SK-N-SH treated with all-trans-retinoic acid at 6 μM for 48 hours (cell line): ENCODE results near the gene PCDH9.

Experiments
- ATAC-seq: fragments of 200-7000 bp; cut with Tn5 transposase; 3 replicates; pipeline ENCODE4 v1.9.1; 2020; ENCODE audit warnings: mild to moderate bottlenecking, moderate library complexity
- ARNTL ChIP-seq: fragments of 450-650 bp; formaldehyde crosslinking; IDR thresholded peaks from 2 replicates; pipeline ENCODE4 v1.5.0; 2020; ENCODE audit warnings: low read depth, mild to moderate bottlenecking, moderate library complexity, borderline replicate concordance
- BACH2 ChIP-seq: fragments of 250-450 bp; sonication (Bioruptor Pico); IDR thresholded peaks from 2 replicates; pipeline ENCODE4 v1.9.0; 2021; ENCODE audit warnings: mild to moderate bottlenecking, borderline replicate concordance
- CSDC2 ChIP-seq: fragments of 250-450 bp; sonication (Bioruptor Pico); IDR thresholded peaks from 2 replicates; pipeline ENCODE4 v1.5.0; 2020; ENCODE audit warnings: mild to moderate bottlenecking, moderate library complexity
- ESRRG ChIP-seq: fragments of 250-450 bp; sonication (Bioruptor Pico); IDR thresholded peaks from 2 replicates; pipeline ENCODE4 v1.6.1; 2021; ENCODE audit warnings: mild to moderate bottlenecking
- GLIS3 ChIP-seq: fragments of 250-450 bp; sonication (Bioruptor Pico); IDR thresholded peaks from 2 replicates; pipeline ENCODE4 v1.5.0; 2020; ENCODE audit warnings: mild to moderate bottlenecking, moderate library complexity
- OSR1 ChIP-seq: fragments of 250-450 bp; sonication (Bioruptor Pico); IDR thresholded peaks from 2 replicates; pipeline ENCODE4 v1.8.0; 2022; ENCODE audit warnings: moderate library complexity, mild to moderate bottlenecking, inconsistent platforms
- PPARA ChIP-seq: fragments of 250-450 bp; sonication (Bioruptor Pico); IDR thresholded peaks from 2 replicates; pipeline ENCODE4 v1.5.0; 2020; ENCODE audit warnings: mild to moderate bottlenecking, borderline replicate concordance
- SNAI2 ChIP-seq: fragments of 250-450 bp; sonication (Bioruptor Pico); IDR thresholded peaks from 2 replicates; pipeline ENCODE4 v1.5.0; 2020; ENCODE audit warnings: mild to moderate bottlenecking, moderate library complexity
- TCF4 ChIP-seq: fragments of 250-450 bp; sonication (Bioruptor Pico); IDR thresholded peaks from 2 replicates; pipeline ENCODE4 v1.8.0; 2021; ENCODE audit warnings: mild to moderate bottlenecking, moderate library complexity, borderline replicate concordance
- TOX ChIP-seq: fragments of 250-450 bp; sonication (Bioruptor Pico); IDR thresholded peaks from 2 replicates; pipeline ENCODE4 v1.8.0; 2021; ENCODE audit warnings: mild to moderate bottlenecking, moderate library complexity, borderline replicate concordance
- ZFP3 ChIP-seq: fragments of 250-450 bp; sonication (Bioruptor Pico); IDR thresholded peaks from 2 replicates; pipeline ENCODE4 v1.5.0; 2020; ENCODE audit warnings: mild to moderate bottlenecking, moderate library complexity
- ZFP30 ChIP-seq: fragments of 450-650 bp; formaldehyde crosslinking; IDR thresholded peaks from 2 replicates; pipeline ENCODE4 v1.5.0; 2022; ENCODE audit warnings: mild to moderate bottlenecking, moderate library complexity
- ZNF565 ChIP-seq: fragments of 450-650 bp; formaldehyde crosslinking; conservative IDR thresholded peaks from 2 replicates; pipeline ENCODE4 v1.5.0; 2020; ENCODE audit warnings: low read depth, mild to moderate bottlenecking, moderate library complexity
- ZNF70 ChIP-seq: fragments of 450-650 bp; formaldehyde crosslinking; IDR thresholded peaks from 2 replicates; pipeline ENCODE4 v1.5.0; 2020; ENCODE audit warnings: mild to moderate bottlenecking, moderate library complexity
- ZNF8 ChIP-seq: fragments of 450-650 bp; formaldehyde crosslinking; IDR thresholded peaks from 2 replicates; pipeline ENCODE4 v1.5.0; 2020; ENCODE audit warnings: mild to moderate bottlenecking, moderate library complexity
- TF ChIP-seq, protein P1 (sequence below): fragments of 250-450 bp; sonication (Bioruptor Pico); IDR thresholded peaks from 2 replicates; pipeline ENCODE4 v1.5.0; 2020; ENCODE audit warnings: mild to moderate bottlenecking, moderate library complexity
- TF ChIP-seq, protein P2 (sequence below): fragments of 250-450 bp; sonication (Bioruptor Pico); IDR thresholded peaks from 2 replicates; pipeline ENCODE4 v1.8.0; 2020; ENCODE audit warnings: mild to moderate bottlenecking, moderate library complexity, borderline replicate concordance
- TF ChIP-seq, protein P3 (sequence below): fragments of 250-450 bp; sonication (Bioruptor Pico); IDR thresholded peaks from 2 replicates; pipeline ENCODE4 v1.8.0; 2021; ENCODE audit warnings: low read depth, mild to moderate bottlenecking, moderate library complexity, borderline replicate concordance
- TF ChIP-seq, protein P4 (sequence below): fragments of 250-450 bp; sonication (Bioruptor Pico); IDR thresholded peaks from 2 replicates; pipeline ENCODE4 v1.5.1; 2020; ENCODE audit warnings: low read depth, mild to moderate bottlenecking, moderate library complexity
- TF ChIP-seq, protein P5 (sequence below): fragments of 250-450 bp; sonication (Bioruptor Pico); IDR thresholded peaks from 2 replicates; pipeline ENCODE4 v1.5.1; 2021; ENCODE audit warnings: mild to moderate bottlenecking, moderate library complexity

Gene PCDH9

DNA sequence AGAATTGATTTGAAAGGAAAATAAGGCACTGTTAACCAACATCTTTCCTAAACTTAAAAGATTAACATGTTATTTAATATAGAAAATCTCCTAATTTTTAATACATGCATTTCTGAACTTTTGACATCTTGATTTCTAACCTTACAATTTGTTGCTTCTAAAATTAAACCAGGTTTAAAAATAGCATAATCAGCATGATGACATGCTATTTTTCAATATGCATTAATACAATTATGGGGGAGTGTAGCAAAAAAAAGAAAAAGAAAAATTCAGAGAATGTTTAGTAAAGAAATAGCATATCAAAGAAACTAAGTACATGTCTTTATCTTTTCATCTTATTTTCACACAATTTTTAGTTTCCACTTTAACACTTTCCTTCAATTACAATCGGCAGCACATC lies 98.7 kb downstream of the PCDH9 start:
- no peak for TF ChIP-seq CSDC2
- no peak for TF ChIP-seq TCF4
- no peak for TF ChIP-seq PPARA (CRISPR knock-in tag)
- TF ChIP-seq ZFP3 (CRISPR knock-in tag), result no peak
- no peak for TF ChIP-seq ZFP30 (CRISPR knock-in tag)

GRCh38 chr13:67130444-67130843 lies 99.7 kb downstream of the PCDH9 start:
- TF ChIP-seq ZFP3 (CRISPR knock-in tag) (no peak), ZNF565 (no peak), GLIS3 (CRISPR knock-in tag) (no peak), ZNF70 (CRISPR knock-in tag) (no peak)
- TF ChIP-seq, protein P1, sequence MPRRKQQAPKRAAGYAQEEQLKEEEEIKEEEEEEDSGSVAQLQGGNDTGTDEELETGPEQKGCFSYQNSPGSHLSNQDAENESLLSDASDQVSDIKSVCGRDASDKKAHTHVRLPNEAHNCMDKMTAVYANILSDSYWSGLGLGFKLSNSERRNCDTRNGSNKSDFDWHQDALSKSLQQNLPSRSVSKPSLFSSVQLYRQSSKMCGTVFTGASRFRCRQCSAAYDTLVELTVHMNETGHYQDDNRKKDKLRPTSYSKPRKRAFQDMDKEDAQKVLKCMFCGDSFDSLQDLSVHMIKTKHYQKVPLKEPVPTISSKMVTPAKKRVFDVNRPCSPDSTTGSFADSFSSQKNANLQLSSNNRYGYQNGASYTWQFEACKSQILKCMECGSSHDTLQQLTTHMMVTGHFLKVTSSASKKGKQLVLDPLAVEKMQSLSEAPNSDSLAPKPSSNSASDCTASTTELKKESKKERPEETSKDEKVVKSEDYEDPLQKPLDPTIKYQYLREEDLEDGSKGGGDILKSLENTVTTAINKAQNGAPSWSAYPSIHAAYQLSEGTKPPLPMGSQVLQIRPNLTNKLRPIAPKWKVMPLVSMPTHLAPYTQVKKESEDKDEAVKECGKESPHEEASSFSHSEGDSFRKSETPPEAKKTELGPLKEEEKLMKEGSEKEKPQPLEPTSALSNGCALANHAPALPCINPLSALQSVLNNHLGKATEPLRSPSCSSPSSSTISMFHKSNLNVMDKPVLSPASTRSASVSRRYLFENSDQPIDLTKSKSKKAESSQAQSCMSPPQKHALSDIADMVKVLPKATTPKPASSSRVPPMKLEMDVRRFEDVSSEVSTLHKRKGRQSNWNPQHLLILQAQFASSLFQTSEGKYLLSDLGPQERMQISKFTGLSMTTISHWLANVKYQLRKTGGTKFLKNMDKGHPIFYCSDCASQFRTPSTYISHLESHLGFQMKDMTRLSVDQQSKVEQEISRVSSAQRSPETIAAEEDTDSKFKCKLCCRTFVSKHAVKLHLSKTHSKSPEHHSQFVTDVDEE (CRISPR knock-in tag), result no peak
- ATAC-seq, result no peak

More for the DNA sequence above, 98.7 kb downstream of the PCDH9 start:
- ATAC-seq, result no peak

DNA sequence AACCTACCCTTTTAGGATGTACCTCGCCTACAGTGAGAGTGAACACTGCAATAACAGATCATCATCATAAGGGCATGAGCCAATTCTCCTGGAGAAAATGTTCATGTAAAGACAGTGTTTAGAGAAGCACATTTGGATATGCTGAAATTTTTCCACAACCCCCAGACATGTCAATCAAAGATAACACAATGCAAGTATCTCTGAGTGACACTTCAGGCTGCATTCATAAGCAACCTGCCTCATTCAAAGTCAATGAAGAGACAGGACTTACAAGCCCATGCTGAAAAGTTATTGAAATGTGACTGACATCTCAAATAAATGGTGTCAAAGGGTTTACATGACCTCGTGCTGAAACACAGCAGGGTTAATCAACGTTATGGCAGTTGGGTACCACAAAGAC lies 102.0 kb downstream of the PCDH9 start:
- TF ChIP-seq, protein P1 (CRISPR knock-in tag), result no peak
- no peak for TF ChIP-seq ZFP3 (CRISPR knock-in tag)
- no peak for TF ChIP-seq BACH2 (CRISPR knock-in tag)
- no peak for TF ChIP-seq ZNF565
- TF ChIP-seq ZNF8 (CRISPR knock-in tag), result no peak
- TF ChIP-seq SNAI2, result no peak
- TF ChIP-seq, protein P2, sequence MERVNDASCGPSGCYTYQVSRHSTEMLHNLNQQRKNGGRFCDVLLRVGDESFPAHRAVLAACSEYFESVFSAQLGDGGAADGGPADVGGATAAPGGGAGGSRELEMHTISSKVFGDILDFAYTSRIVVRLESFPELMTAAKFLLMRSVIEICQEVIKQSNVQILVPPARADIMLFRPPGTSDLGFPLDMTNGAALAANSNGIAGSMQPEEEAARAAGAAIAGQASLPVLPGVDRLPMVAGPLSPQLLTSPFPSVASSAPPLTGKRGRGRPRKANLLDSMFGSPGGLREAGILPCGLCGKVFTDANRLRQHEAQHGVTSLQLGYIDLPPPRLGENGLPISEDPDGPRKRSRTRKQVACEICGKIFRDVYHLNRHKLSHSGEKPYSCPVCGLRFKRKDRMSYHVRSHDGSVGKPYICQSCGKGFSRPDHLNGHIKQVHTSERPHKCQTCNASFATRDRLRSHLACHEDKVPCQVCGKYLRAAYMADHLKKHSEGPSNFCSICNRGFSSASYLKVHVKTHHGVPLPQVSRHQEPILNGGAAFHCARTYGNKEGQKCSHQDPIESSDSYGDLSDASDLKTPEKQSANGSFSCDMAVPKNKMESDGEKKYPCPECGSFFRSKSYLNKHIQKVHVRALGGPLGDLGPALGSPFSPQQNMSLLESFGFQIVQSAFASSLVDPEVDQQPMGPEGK (CRISPR knock-in tag), result no peak
- TF ChIP-seq, protein P3, sequence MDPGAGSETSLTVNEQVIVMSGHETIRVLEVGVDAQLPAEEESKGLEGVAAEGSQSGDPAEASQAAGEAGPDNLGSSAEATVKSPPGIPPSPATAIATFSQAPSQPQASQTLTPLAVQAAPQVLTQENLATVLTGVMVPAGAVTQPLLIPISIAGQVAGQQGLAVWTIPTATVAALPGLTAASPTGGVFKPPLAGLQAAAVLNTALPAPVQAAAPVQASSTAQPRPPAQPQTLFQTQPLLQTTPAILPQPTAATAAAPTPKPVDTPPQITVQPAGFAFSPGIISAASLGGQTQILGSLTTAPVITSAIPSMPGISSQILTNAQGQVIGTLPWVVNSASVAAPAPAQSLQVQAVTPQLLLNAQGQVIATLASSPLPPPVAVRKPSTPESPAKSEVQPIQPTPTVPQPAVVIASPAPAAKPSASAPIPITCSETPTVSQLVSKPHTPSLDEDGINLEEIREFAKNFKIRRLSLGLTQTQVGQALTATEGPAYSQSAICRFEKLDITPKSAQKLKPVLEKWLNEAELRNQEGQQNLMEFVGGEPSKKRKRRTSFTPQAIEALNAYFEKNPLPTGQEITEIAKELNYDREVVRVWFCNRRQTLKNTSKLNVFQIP (CRISPR knock-in tag), result no peak
- no peak for TF ChIP-seq ZFP30 (CRISPR knock-in tag)
- TF ChIP-seq, protein P4, sequence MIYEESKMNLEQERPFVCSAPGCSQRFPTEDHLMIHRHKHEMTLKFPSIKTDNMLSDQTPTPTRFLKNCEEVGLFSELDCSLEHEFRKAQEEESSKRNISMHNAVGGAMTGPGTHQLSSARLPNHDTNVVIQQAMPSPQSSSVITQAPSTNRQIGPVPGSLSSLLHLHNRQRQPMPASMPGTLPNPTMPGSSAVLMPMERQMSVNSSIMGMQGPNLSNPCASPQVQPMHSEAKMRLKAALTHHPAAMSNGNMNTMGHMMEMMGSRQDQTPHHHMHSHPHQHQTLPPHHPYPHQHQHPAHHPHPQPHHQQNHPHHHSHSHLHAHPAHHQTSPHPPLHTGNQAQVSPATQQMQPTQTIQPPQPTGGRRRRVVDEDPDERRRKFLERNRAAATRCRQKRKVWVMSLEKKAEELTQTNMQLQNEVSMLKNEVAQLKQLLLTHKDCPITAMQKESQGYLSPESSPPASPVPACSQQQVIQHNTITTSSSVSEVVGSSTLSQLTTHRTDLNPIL (CRISPR knock-in tag), result no peak
- no peak for TF ChIP-seq GLIS3 (CRISPR knock-in tag)
- no peak for TF ChIP-seq ZNF70 (CRISPR knock-in tag)
- no peak for TF ChIP-seq OSR1 (CRISPR knock-in tag)
- TF ChIP-seq TOX (CRISPR knock-in tag), result no peak
- TF ChIP-seq CSDC2, result no peak
- no peak for TF ChIP-seq ESRRG
- TF ChIP-seq ARNTL (CRISPR knock-in tag), result no peak
- TF ChIP-seq, protein P5, sequence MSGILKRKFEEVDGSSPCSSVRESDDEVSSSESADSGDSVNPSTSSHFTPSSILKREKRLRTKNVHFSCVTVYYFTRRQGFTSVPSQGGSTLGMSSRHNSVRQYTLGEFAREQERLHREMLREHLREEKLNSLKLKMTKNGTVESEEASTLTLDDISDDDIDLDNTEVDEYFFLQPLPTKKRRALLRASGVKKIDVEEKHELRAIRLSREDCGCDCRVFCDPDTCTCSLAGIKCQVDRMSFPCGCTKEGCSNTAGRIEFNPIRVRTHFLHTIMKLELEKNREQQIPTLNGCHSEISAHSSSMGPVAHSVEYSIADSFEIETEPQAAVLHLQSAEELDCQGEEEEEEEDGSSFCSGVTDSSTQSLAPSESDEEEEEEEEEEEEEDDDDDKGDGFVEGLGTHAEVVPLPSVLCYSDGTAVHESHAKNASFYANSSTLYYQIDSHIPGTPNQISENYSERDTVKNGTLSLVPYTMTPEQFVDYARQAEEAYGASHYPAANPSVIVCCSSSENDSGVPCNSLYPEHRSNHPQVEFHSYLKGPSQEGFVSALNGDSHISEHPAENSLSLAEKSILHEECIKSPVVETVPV (CRISPR knock-in tag), result no peak
- no peak for ATAC-seq
